H4 (cell line): ENCODE measurements around the gene SPATA17. TPM values are rescaled to one million over a fixed set of nuclear protein-coding genes. Genes with fewer than 3 reads are reported as not detected.
"Not testable (repeated sequence)": the region's sequence is repeated elsewhere in the genome, so short reads cannot be mapped to it uniquely, and the experiment has no call there.

ENCODE experiments used
- DNase-seq: peaks from one replicate; pipeline ENCODE4 v3.0.0-alpha.2; 2015; ENCODE audit warnings: low spot score
- total RNA-seq: library from RNA; depleted of rRNA; stranded (reverse); fragments of >200 nt; shearing (Covaris generic); gene quantifications from 2 replicates; pipeline ENCODE4 v1.2.3, GENCODE V29; 2014; rRNA removed

SPATA17 gene, protein sequence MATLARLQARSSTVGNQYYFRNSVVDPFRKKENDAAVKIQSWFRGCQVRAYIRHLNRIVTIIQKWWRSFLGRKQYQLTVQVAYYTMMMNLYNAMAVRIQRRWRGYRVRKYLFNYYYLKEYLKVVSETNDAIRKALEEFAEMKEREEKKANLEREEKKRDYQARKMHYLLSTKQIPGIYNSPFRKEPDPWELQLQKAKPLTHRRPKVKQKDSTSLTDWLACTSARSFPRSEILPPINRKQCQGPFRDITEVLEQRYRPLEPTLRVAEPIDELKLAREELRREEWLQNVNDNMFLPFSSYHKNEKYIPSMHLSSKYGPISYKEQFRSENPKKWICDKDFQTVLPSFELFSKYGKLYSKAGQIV
- 0.27 and 0.39 TPM in 2 replicates for total RNA-seq

DNA sequence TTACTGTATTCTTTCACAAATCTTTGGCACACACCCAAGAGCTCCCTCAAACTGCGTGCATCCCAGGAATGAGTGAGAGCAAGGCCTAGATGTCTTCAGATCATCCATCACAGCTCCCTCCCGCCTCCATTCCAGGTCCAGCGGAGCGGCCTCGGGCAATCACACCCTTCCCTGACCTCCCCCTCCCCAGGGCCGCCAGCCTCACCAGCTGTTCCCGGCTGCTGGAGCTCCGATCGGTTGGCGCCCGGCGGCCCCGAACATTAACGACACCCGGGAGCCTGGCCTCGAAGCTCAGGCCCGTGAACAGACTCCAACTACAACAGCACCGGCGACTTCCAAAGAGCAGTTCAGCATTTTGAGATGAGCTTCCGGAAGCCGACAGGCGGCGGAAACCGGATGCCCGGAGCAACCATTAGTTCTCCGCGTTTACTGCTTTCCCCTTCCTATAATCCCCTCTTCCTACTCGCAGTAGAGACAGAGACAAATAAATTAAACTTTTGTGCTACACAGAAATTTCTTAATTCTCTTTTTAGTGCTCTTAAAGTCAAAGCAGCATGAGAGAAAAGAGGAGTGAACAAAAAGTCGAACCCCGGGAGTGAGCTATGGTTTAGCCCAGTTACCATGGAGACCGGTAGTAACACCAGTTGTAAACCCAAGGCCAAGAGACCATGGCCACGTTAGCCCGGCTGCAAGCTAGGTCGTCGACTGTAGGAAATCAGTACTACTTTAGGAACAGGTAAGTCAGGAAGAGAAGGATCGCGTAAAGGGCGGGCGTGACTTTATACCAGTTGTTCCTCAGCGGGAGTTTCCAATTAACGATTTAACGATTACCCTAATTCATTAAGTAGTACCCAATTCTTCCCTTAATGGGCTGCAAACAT, at the start of gene SPATA17, which contains the start of gene GPATCH2:
SPATA17 (plus strand) TSS at position 634 of the 881 bp plus-strand sequence; CDS start at position 669, 35 bp downstream.
GPATCH2 (minus strand) TSS at position 380 of the 881 bp plus-strand sequence; CDS start at position 261, 119 bp downstream.
- DNase-seq, result peak; percentile 81

DNA sequence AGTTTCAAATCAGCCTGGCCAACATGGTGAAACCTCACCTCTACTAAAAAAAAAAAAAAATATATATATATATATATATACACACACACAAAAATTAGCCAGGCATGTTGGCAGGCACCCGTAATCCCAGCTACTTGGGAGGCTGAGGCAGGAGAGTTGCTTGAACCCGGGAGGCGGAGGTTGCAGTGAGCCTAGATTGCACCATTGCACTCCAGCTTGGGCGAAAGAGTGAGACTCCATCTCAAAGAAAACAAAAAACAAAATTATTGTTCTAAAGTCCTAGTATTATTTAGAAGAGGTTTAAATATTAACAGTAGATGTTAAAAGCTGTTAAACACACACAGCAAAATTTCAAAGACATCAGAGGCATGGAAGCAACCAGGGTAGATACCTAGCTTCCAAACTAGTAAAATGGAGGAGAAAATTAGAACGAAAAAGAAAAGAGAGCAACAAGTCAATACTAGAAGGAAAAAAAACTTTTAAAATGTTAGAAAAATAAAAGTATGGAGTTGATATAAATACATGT, 46.8 kb upstream of the SPATA17 start:
- not testable (repeated sequence) for DNase-seq

DNA sequence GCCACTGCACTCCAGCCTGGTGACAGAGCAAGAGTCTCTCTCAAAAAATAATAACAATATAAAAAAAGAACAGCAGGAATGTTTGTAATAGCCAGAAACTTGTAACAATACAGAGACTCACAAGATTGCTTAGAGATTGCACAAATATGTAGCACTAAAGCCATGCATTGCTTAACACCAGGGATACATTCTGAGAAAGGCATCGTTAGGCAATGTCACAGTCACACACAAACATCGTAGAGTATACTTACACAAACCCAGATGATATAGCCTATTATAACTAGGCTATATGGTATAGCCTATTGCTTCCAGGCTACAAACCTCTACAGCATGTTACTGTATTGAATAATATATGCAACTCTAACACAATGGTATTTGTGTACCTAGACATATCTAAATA, 45.6 kb upstream of the SPATA17 start:
- DNase-seq, result no peak

DNA sequence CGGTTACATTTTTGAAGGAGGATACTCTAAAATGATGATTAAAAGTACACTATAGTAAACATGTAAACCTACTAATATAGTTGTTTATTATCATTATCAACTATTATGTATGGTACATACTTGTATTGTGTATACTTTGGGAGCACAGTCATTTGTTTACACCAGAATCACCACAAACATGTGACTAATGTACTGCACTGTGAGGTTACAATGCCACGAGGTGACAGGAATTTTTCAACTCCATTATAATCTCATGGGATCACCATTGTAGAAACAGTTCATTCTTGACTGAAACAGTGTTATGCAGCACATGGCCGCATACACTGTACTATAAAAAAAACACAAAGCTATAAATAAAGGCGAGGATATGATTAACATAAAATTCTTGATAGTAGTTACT, 44.6 kb upstream of the SPATA17 start:
- peak; percentile 66 for DNase-seq

DNA sequence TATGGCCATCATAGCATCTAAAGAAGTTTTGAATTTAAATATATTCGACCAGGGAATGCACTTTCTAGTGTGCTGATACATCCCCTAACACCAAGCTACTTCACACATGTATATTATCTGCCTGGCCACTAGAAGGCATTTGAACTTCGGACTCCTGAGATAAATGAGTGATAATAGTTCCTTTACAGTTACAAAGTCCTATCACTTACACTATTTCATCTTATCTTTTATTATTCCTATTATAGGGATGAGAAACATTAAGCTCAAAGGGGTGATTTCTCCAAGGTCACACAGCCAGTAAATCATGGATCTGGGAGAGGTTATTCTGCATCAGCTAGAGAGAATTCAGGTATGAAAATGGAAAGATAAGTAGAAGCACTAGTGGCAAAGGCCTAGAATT, 40.5 kb upstream of the SPATA17 start:
- no peak for DNase-seq

DNA sequence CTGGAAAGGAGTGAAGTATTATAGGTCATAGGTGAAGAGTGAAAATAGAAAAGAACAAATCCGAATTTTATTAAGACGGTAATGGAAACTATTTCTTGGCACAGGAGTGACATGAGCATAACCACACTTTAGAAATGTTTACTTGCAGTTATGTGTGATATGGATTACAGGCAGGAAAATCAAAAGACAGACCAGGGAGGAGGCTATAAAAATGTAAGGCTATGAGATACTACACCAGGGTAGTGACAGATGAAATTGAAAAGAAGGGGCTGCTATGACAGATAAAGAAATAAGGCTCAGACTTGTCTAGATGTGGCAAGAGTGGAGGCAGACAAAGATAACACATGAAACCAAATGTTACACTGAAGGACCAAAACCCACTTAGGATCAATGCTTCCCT, 32.0 kb upstream of the SPATA17 start:
- no peak for DNase-seq

DNA sequence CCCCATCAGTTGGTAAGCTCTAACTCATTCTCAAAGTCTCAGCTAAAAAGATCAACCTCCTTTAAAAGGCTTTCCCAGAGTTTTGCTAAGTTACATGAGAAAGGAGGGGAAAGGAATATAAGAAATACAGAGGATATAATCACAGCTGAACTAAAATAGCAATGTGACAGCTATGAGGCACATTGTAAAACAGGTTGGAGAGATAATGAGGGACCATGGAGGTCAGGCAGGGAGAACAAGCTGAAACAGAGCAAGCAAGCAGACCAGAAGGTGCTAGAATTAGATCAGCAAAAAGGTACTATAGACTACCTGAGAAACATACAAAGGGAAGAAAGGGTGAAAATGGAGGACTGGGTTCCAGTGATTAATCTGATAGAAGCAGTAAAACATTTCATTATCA, 28.8 kb upstream of the SPATA17 start:
- no peak for DNase-seq

DNA sequence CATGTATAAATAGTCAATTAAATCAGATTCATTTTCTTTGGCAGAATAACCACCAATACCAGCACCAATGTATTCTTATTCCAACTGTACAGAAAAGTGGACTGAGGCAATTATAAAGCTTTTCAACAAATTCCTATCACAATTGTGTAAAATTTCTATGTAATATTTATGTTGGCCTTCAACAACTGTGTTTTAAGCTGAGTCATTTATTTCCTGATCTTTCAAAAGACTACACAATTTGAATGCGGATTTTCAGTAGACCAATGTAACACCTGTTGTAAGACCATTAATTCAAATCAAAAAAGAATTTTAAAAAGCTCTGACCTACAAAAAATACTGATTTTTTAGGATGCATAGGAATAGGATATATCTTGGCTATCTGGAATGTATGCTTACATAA, 25.8 kb upstream of the SPATA17 start:
- no peak for DNase-seq

DNA sequence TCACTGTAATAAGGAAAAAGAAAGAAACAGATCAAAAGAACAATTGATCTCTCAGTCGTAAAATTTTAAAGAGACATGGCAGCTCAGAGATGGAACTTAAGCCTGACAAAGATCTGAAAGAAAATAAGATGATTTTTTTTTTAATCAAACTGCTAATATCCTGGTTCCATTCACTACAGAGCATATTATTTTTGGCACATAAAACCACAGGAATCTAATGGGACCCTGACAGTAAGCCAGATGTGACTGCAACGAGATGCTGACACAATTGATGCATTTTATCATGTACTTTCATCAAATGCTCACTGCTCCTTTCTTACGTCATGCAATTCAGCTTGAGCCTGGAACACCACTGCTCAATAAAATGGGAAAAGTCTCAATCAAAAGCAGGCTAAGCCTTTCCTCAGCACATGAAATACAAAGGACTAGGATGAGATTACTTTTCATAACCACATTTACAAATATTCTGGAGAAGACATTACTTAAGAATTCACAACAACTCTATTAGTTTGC, 16.9 kb upstream of the SPATA17 start:
- DNase-seq, result no peak

DNA sequence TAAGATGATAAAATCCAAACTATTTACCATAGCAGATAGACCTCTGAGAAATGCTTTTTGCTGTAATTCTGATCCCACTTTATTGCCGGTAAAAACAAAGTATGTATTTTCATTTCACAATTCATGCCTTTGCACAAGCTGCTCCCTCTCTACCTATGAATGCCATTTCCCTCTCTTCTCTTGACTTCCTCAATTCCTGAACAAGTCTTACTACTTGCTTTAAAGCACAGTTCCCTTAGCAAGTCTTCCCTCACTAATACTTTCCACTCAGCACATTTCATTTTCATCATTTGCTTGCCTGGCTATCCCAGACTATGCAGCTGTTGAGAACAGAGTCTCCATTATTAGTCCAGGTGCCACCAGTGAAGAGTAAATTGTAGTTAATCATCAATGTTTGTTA, 14.0 kb upstream of the SPATA17 start:
- DNase-seq, result no peak

DNA sequence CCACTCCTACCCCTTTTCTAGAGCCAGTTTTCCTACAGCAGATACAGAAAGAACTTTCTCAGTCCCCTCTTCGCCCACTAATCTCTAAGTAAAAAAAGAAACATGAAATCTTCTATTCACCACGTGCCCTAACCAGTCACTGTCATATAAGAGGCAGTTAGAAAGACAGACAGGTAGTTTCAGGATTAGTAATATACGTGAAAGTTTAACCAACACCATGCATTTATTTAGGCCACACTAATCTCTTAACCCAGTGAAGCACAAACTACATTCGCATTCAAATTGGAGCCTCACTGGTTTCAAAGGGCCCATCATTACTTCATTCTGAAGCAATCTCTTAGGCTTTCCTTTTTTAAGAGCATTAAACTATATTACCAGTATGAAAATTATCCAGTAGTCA, 10.3 kb upstream of the SPATA17 start:
- DNase-seq, result no peak

DNA sequence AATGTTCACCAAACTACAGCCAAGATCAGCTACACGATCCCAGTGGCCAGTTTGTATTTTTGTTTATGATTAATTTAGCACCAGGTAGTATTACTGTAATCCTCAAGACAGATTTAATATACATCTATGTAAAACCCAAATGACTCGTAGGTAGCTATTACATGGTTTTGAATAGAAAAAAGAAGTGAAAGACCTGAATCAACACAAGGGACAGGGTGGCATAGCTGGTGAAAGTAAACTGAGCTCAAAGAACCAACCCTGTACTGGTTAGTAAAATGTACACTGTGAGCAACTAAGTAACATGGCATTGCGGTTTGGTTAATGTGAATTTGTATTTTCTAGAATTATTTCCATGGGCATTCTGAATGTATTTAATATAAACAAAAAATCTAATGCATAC, 9.1 kb upstream of the SPATA17 start:
- no peak for DNase-seq

DNA sequence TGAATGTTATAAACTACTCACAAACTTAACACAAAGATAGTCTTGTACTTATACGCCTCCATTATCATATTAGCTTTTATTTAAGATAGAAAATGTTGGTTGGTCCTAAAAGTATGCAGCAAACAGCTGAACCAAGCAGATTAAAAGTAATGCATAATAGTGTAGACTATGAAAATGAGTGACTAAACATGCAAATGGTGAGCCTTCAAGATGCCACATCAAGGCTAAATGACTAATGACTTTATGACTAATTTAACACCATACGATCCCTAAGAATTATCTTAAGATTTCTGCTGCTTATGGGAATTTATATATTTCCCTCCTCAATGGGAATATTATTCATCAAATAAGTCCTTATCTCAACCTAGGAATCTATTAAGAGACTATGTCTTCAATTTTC, 4.8 kb upstream of the SPATA17 start:
- no peak for DNase-seq

DNA sequence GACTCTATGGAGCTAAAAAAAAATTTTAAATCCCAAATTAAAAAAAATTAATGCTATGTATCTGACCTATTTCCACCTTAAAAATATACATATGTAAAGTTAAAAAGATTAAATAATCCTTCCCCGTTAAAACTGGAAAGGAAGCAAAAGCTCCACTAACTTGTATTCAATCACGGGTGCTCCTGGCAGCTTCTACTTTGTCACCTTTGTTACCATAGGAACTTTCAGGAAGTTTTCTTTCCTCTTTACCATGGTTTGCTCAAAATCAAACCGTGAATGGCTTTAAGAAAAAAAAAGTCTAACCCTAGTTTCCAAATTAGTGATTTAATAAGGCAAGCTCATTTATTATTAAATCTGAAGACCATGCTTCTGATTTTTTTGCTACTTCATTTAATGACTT, 3.7 kb upstream of the SPATA17 start:
- no peak for DNase-seq

DNA sequence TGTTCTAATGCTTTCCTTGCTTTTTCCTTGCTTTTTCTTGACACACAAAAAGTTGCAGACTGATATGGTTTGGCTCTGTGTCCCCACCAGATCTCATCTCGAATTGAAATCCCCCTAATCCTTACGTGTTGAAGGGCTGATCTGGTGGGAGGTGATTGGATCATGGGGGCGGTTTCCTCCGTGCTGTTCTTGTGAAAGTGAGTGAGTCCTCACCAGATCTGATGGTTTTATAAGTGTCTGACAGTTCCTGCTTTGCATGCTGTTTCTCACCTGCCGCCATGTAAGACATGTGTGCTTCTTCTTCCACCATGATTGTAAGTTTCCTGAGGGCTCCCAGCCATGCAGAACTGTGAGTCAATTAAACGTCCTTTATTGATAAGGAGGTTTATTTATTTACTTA, 11.3 kb downstream of the SPATA17 start:
- no peak for DNase-seq

DNA sequence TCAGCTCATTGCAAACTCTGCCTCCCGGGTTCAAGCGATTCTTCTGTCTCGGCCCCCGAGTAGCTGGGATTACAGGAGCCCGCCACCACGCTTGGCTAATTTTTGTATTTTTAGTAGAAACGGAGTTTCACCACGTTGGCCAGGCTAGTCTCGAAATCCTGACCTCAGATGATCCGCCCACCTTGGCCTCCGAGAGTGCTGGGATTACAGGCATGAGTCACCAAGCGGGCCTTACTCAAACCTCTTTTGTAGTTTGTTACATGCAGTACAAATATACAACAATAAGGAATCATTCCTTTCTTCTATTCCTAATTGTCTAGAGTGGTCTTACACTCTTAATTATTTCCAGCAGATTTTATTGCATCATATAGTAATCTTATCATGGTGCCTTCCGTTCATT, 16.6 kb downstream of the SPATA17 start:
- peak; percentile 69 for DNase-seq

DNA sequence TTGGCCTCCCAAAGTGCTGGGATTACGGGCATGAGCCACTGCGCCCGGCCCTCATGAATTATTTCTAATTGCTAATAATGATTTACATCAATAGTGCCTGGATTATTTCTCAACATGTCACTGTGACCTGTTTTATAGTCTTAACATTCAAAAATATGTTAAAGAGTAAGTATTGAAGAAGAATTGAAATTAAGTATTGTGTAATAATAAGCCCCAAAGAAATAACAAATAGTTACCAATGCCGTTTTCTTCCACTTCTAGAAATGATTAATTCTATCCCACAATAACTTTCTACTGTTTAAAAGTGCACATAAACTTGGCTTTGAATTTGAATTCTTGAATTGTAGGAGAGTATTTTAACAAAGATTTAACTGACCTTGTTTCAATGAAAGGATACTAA, 19.5 kb downstream of the SPATA17 start:
- no peak for DNase-seq

DNA sequence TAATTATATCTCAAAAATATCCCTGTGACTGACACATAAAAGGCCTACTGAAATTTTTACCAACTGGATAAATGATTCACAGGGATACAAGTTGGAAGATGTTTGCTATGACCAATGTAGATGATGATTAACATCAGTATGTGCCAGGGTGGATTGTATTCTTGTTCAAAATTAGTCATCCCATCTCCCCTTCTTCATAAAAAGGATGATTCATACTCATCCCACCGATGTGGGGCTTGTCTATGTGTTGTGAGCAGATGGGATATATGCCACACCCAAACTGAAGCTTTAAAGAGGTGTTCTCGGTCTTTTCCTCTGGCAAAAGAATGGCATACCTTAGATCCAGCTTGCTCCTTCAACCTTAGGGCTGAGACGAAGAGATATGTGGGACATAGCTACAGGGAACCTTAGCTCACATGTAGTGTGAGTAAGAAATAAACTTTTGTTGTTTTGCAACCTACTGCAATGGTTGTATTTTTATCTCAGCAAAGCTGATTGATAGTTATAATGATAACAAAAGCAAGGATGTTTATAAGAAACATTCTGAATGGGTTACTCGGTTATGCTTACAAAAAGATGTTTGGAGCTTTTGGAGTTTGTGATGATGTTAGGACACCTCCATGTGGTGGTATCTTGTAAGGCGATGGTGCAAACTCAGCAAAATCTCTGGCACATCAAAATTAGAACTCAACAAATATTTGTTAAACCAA, 29.4 kb downstream of the SPATA17 start:
- DNase-seq, result peak; percentile 25

DNA sequence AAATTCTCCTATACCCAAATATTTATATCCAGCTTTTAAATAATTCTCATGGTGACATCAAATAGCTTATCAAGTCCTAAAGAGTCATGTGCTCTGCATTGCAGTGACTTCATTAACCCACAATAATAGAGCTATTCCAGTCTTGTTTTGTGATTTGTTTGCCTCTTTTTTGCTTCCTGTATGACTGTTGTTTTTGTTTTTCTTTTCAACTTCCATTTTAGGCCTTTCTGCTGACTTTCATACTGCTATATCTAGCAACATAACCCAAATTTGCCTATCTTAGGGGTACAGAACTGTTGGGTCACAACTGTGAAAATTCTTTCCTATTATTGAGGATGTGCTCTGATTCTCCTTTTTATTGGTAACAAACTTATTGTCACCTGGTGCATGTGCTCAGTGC, 30.3 kb downstream of the SPATA17 start:
- no peak for DNase-seq

DNA sequence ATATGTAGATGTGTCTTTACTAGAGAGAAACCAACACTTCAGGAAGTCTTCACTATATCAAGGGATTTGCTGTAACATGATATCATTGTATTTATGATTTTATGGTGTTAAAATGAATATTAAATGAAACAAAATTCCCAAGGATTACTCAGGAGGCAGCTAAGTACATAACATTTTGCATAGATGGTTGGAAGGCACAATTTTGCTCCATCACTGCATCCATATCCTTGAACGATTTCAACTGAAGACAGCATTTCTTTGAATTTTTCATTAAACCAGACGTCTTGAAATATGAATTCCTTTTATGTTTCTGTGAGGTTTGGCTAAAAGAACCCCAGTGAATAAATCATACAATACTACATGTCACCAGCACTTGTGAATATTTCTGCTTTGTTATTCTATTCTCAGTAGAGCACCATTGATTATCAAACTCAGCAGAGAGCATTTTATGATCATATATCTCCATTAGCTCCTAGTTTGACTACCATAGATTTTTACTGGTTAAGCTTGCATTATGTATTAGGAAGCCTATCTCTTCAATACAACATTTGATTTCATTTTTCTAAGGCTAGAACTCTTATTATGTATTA, 37.3 kb downstream of the SPATA17 start:
- no peak for DNase-seq

DNA sequence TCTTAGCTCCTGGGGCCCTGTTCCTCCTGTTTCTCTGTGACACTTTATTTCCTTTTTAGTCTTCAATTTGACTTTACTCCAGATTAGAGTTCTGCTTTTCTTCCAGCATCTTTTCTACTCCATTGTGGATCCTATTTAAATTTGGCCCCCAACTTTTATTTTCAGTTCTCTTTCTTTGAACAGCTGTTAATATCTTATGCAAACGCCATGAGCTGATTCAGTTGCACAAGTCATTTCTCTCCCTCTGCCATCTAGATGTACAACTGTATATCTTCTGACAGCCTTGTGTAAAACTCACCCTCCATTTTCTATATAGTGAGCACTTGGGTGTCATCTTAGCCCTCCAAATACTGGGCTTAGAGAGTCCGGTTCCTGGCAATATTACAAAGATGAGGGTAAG, 42.2 kb downstream of the SPATA17 start:
- no peak for DNase-seq
